Measurements from ENCODE around the gene AK9.
A peak's percentile ranks its signal among the peaks of the same experiment; 100 is the strongest.
"Not testable (repeated sequence)": the region's sequence is repeated elsewhere in the genome, so short reads cannot be mapped to it uniquely, and the experiment has no call there.

The AK9 gene

GRCh38 chr6:109612268-109612667, 78.7 kb downstream of the AK9 start:
- no peak for DNase-seq

DNA sequence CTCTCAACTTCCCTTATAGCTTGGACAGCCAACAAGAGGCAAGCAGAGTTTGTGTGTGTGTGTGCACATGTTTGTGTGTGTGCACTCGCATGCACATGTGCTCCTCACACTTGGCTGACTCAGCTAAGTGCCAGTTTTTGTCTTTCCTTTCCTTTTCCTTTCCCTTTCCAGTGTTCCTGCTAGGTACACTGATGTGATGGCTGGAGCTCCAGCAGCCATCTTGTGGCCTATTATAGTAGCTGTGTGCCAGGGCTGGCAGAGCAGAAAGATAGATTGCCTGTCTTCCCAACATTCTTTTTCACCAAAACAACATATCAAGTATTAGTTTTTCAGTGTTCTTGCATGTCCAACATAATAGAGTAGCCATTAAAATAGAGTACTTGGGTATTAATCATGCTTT, 79.5 kb downstream of the AK9 start:
- DNase-seq, result no peak

GRCh38 chr6:109610590-109610989, 80.4 kb downstream of the AK9 start:
- no peak for DNase-seq

DNA sequence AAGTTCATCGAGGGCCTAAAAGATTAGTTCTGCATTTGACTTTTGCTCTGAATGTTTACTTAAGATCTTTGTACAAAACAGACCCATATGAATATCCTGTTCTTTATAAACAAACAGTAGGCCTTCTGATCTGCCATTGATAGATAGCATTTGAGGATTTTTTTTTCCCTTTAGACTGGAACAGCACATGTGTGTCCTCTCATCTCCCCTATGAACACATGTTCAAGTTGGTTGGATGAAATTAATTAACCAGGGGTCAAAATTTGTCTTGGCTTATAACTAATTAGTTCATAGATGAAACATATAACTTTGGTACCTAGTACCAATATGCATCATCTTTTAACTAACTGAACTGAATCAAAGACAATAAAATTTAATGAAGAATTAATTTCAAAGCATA, 81.3 kb downstream of the AK9 start:
- DNase-seq, result no peak

DNA sequence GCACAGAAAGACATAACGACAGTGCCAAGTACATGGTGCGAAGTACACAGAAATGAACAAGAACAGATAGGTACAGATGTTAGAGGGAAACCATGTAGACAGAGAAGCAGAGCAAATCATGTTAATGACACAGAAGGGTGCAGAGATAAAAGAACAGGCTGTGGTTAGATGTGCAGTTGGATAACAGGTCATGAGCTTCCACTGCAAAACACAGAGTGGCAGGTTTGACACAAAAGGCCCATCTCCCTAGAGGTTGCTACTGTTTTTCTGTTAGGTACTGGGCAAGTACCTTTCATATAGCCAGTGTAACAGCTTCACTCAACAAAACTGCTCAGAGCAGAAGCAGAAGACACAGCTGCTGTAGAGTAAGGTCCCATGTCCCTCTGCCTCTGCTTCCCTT, 84.6 kb downstream of the AK9 start:
- no peak for DNase-seq

- no peak for DNase-seq
Observed at GRCh38 chr6:109595998-109596397, 95.0 kb downstream of the AK9 start.

GRCh38 chr6:109580519-109580918, 110.5 kb downstream of the AK9 start:
- no peak for DNase-seq

- DNase-seq, result no peak
Observed at GRCh38 chr6:109579361-109579760, 111.6 kb downstream of the AK9 start.

GRCh38 chr6:109569901-109570300, 121.1 kb downstream of the AK9 start:
- DNase-seq, result not testable (repeated sequence)

GRCh38 chr6:109561844-109562243, 129.2 kb downstream of the AK9 start:
- DNase-seq, result no peak

DNA sequence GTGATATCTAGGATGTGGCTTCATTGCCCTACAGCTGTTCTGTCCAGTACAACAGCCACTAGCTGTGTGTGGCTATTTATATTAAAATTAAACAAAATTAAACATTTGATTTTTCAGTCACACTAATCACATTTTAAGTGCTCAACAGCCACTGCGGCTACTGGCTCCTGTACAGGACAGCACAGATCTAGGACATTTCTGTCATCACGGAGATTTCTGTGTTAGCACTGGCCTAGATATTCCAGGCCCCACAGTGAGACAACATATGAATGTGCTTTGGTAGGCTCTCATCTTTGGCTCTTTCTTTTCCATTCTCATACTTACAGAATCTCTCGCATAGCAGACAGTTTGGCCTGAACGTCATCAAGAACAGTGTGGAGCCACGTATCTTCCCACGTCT, 159.6 kb downstream of the AK9 start:
- no peak for DNase-seq

- no peak for DNase-seq
Observed at GRCh38 chr6:109527989-109528388, 163.0 kb downstream of the AK9 start.

DNA sequence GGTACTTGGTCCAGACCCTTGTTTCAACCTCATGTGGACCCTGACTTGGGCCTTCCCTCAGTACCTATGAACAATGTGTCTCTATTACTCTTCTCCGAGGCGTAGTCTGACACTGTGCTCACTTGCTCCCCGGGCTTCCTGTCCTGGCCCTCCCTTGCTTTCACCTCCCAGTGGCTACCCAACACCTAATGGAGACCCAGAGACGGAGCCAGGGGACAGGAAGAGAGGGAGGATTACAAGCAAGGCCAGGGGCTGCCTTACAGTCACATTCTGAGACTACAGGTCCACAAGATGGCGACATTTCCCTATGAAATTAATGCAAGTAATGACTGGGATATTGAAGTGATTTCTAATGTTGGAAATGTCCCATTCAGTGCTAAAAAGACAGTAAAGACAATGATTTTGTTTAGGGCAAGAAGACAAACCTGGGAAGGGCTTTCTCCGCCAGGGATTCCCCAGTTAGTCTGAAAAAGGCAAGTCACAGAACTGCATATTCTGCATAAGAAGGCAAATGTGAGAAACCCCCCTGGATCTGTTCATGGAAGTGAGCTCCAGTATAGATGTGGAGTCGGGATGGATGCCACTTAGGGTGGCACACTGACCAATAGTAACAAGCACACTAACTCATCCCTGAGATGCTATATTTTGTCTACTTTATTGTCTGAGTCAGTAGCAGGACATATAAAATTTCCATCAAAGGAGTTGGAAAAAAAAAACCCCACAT, 163.9 kb downstream of the AK9 start:
- DNase-seq, result peak; percentile 8 to 60

DNA sequence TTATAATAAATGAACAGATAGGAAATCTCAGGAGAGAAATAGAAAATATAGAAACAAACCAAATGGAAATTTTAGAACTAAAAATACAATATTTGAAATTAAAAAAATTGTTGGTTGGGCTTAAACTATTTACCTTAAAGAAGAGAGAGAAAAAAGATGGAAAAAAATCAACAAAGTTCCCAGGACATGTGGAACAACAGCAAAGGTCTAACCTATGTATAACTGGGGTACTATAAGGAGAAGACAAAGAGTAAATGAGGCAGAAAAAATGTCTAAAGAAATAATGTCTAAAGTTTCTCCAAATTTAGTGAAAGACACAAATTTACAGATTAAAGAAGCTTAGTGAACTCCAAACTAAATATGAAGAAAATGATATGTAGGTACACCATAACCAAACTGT, 166.9 kb downstream of the AK9 start:
- no peak for DNase-seq

- no peak for DNase-seq
Observed at GRCh38 chr6:109523478-109523877, 167.5 kb downstream of the AK9 start.

GRCh38 chr6:109521080-109521479, 169.9 kb downstream of the AK9 start:
- DNase-seq, result no peak

DNA sequence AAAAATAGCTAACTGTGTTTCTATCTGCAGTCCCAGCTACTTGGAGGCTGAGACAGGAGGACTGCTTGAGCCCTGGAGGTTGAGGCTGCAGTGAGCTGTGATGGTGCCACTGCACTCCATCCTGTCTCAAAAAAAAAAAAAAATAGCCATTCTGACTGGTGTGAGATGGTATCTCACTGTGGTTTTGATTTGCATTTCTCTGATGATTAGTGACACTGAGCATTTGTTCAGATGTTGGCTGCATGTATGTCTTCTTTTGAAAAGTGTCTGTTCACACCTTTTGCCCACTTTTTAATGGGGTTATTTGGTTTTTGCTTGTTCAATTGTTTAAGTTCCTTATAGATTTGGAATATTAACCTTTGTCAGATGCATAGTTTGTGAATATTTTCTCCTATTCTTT, 171.4 kb downstream of the AK9 start:
- not testable (repeated sequence) for DNase-seq

- no peak for DNase-seq
Observed at GRCh38 chr6:109516929-109517328, 174.1 kb downstream of the AK9 start.

- DNase-seq, result no peak
Observed at GRCh38 chr6:109515781-109516409, 175.1 kb downstream of the AK9 start.

GRCh38 chr6:109514946-109515345, 176.1 kb downstream of the AK9 start:
- DNase-seq, result no peak

DNA sequence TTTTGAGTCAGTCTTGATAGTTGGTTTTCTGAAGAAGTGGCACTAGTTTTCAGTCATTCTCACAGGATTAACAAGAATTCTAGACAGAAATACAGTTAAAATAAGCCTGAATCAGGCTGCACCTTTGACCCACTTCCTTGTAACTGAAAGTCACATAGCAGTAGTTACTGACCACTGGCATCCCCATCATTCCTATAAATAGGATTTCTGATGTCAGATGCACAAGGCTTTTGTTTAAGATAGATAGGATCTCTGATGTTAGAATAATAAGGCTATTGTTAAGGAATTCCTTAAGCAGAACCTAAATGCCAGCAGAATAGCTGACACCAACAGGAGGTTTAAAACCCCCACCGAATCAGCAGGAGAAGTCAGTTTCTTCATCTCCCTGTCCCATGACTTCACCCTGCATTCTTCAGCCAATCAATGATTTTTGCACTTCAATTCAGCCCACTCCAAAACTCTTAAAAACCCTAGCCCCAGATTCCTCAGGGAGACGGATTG, 177.4 kb downstream of the AK9 start:
- no peak for DNase-seq

GRCh38 chr6:109512271-109512817, 178.7 kb downstream of the AK9 start:
- no peak for DNase-seq

DNA sequence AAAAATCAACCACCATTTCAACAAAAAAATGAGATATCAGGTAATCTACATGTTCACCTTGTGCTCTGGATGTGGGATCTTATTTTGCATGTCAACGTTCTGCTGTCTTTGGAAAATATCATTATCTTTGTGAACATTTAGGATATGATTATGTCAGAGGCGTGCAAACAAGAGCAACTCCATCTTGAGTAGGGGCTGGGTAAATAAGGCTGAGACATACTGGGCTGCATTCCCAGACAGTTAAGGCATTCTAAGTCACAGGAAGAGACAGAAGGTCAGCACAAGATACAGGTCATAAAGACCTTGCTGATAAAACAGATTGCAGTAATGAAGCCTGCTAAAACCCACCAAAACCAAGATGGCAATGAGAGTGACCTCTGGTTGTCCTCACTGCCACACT, 179.2 kb downstream of the AK9 start:
- no peak for DNase-seq

DNA sequence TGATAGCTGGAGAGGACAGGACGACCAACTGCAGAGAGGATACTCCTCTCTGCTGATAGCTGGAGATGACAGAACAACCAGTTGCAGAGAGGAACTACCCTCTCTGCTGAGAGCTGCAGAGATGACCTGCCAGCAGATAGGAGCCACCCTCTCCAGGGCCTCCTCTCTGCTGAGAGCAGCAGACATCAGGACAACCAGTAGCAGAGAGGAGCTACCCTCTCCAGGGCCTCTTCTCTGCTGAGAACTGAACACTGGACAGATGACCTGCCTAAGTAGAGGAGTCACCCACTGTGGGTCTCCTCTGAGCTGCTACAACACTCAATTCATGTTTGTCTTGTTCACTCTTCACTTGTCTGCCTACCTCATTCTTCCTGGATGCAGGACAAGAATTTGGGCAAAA, 180.6 kb downstream of the AK9 start:
- DNase-seq, result no peak
